ENCODE results near the gene MTA1.

DNA sequence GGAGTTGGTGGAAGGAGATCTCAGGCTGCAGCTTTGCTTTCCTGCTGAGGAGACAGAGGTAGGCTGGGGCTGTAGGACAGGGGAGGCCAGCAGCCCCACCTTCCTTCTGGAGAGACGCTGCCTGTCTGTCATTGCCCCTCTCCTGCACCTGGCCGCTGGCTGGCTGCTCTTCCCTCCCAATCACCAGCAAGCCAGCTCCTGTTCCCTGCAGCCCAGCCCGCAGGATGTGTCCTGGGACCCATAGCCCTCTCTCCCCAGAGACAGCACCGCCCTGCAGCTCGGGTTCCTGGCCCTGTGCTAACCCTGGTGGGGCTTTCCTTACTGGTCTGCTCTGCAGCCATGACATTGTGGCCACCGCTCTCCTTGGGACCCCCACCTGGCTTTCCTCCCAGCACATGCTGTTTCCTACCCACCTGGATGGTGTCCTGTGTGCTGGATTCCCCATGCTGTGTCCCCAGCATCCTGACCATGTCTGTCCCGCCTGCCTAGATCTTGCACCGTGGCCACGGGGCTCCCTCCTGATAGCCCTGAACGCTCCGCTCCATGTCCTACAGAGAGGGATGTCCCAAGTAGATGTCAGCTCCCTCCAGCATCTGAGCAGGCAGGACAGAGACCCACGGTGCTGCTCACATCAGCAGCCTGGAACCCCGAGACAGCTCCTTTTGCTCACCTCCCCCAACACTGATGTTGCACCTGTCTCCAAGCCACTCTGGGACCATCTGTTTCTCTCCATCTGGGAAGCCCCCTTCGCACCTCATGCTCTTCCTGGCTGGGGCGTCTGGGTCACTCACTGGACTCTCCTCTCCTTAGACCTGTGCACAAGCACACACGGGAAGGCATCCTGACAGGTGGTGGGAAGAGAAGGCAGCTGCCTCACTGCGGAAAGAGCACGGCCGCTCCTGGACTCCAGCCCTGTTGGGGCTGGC, 1.1 kb upstream of the MTA1 start:
- TF ChIP-seq EP300 (IDR thresholded peaks at IDR 0.05; ENCODE audit: borderline replicate concordance in 1 of 2, low read depth in 1 of 2, low read length in 1 of 2) (no peak), POLR2AphosphoS5 (IDR thresholded peaks at IDR 0.05; ENCODE audit: low read depth, low read length) (no peak), MXI1 (IDR thresholded peaks at IDR 0.05; ENCODE audit: low read depth, low read length) (no peak), FOXJ3 (CRISPR knock-in tag; IDR thresholded peaks at IDR 0.05) (no peak), FOSL2 (IDR thresholded peaks at IDR 0.05; ENCODE audit: borderline replicate concordance, low read depth) (no peak), NFIC (IDR thresholded peaks at IDR 0.05; ENCODE audit: borderline replicate concordance) (no peak), GABPA (IDR thresholded peaks at IDR 0.05; ENCODE audit: low read depth) (no peak), EZH2phosphoT487 (IDR thresholded peaks at IDR 0.05; ENCODE audit: borderline replicate concordance, low read depth) (no peak)
- TF ChIP-seq, protein P1, sequence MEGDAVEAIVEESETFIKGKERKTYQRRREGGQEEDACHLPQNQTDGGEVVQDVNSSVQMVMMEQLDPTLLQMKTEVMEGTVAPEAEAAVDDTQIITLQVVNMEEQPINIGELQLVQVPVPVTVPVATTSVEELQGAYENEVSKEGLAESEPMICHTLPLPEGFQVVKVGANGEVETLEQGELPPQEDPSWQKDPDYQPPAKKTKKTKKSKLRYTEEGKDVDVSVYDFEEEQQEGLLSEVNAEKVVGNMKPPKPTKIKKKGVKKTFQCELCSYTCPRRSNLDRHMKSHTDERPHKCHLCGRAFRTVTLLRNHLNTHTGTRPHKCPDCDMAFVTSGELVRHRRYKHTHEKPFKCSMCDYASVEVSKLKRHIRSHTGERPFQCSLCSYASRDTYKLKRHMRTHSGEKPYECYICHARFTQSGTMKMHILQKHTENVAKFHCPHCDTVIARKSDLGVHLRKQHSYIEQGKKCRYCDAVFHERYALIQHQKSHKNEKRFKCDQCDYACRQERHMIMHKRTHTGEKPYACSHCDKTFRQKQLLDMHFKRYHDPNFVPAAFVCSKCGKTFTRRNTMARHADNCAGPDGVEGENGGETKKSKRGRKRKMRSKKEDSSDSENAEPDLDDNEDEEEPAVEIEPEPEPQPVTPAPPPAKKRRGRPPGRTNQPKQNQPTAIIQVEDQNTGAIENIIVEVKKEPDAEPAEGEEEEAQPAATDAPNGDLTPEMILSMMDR (IDR thresholded peaks at IDR 0.05) = no peak
- TF ChIP-seq, protein P2, sequence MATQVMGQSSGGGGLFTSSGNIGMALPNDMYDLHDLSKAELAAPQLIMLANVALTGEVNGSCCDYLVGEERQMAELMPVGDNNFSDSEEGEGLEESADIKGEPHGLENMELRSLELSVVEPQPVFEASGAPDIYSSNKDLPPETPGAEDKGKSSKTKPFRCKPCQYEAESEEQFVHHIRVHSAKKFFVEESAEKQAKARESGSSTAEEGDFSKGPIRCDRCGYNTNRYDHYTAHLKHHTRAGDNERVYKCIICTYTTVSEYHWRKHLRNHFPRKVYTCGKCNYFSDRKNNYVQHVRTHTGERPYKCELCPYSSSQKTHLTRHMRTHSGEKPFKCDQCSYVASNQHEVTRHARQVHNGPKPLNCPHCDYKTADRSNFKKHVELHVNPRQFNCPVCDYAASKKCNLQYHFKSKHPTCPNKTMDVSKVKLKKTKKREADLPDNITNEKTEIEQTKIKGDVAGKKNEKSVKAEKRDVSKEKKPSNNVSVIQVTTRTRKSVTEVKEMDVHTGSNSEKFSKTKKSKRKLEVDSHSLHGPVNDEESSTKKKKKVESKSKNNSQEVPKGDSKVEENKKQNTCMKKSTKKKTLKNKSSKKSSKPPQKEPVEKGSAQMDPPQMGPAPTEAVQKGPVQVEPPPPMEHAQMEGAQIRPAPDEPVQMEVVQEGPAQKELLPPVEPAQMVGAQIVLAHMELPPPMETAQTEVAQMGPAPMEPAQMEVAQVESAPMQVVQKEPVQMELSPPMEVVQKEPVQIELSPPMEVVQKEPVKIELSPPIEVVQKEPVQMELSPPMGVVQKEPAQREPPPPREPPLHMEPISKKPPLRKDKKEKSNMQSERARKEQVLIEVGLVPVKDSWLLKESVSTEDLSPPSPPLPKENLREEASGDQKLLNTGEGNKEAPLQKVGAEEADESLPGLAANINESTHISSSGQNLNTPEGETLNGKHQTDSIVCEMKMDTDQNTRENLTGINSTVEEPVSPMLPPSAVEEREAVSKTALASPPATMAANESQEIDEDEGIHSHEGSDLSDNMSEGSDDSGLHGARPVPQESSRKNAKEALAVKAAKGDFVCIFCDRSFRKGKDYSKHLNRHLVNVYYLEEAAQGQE (IDR thresholded peaks at IDR 0.05; ENCODE audit: low read depth, low read length) = no peak
- TF ChIP-seq, protein P3, sequence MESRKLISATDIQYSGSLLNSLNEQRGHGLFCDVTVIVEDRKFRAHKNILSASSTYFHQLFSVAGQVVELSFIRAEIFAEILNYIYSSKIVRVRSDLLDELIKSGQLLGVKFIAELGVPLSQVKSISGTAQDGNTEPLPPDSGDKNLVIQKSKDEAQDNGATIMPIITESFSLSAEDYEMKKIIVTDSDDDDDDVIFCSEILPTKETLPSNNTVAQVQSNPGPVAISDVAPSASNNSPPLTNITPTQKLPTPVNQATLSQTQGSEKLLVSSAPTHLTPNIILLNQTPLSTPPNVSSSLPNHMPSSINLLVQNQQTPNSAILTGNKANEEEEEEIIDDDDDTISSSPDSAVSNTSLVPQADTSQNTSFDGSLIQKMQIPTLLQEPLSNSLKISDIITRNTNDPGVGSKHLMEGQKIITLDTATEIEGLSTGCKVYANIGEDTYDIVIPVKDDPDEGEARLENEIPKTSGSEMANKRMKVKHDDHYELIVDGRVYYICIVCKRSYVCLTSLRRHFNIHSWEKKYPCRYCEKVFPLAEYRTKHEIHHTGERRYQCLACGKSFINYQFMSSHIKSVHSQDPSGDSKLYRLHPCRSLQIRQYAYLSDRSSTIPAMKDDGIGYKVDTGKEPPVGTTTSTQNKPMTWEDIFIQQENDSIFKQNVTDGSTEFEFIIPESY (IDR thresholded peaks at IDR 0.05; ENCODE audit: borderline replicate concordance, low read depth) = no peak
- TF ChIP-seq, protein P4, sequence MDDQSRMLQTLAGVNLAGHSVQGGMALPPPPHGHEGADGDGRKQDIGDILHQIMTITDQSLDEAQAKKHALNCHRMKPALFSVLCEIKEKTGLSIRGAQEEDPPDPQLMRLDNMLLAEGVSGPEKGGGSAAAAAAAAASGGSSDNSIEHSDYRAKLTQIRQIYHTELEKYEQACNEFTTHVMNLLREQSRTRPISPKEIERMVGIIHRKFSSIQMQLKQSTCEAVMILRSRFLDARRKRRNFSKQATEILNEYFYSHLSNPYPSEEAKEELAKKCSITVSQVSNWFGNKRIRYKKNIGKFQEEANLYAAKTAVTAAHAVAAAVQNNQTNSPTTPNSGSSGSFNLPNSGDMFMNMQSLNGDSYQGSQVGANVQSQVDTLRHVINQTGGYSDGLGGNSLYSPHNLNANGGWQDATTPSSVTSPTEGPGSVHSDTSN (IDR thresholded peaks at IDR 0.05) = no peak
- TF ChIP-seq, protein P5, sequence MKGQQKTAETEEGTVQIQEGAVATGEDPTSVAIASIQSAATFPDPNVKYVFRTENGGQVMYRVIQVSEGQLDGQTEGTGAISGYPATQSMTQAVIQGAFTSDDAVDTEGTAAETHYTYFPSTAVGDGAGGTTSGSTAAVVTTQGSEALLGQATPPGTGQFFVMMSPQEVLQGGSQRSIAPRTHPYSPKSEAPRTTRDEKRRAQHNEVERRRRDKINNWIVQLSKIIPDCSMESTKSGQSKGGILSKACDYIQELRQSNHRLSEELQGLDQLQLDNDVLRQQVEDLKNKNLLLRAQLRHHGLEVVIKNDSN (IDR thresholded peaks at IDR 0.05; ENCODE audit: borderline replicate concordance, low read depth) = no peak
